Skeletal muscle satellite cell (primary cell): ENCODE data around the gene FXN.

Experiments
- H3K27me3 ChIP-seq: 2 replicates; pipeline ENCODE4 v1.7.0; 2013; ENCODE audit warnings: low read length; ENCODE audit not compliant: control insufficient read depth, insufficient read depth
- H3K36me3 ChIP-seq: 2 replicates; pipeline ENCODE4 v1.7.0; 2013; ENCODE audit warnings: mild to moderate bottlenecking, control low read depth, low read length; ENCODE audit not compliant: insufficient read depth
- H3K4me1 ChIP-seq: 2 replicates; pipeline ENCODE4 v1.7.0; 2013; ENCODE audit warnings: low read length; ENCODE audit not compliant: control insufficient read depth, insufficient read depth
- H3K4me2 ChIP-seq: 2 replicates; pipeline ENCODE4 v1.7.0; 2013; ENCODE audit warnings: mild to moderate bottlenecking, low read length
- H3K4me3 ChIP-seq: 2 replicates; pipeline ENCODE4 v1.7.0; 2013; ENCODE audit warnings: low read length
- H3K9ac ChIP-seq: 2 replicates; pipeline ENCODE4 v1.7.0; 2013; ENCODE audit warnings: mild to moderate bottlenecking, low read depth, low read length, moderate library complexity
- H3K9me3 ChIP-seq: replicated peaks from 2 replicates; pipeline ENCODE4 v1.7.0; 2013; ENCODE audit warnings: mild to moderate bottlenecking, control low read depth, low read length

The FXN gene

DNA sequence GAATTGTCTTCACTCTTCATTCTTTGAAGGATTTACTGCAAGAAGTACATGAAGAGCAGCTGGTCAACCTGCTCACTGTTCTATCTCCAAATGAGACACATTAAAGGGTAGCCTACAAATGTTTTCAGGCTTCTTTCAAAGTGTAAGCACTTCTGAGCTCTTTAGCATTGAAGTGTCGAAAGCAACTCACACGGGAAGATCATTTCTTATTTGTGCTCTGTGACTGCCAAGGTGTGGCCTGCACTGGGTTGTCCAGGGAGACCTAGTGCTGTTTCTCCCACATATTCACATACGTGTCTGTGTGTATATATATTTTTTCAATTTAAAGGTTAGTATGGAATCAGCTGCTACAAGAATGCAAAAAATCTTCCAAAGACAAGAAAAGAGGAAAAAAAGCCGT is 37.6 kb downstream of the FXN start:
- H3K9ac ChIP-seq: no peak overlapping the region
- peaks cover 5% of the 10 kb centered on the region for H3K36me3 ChIP-seq
- H3K4me3 ChIP-seq: no peak overlapping the region
- H3K27me3 ChIP-seq: no peaks in the 10 kb centered on the region
- H3K4me1 ChIP-seq: no peaks in the 10 kb centered on the region
- H3K9me3 ChIP-seq: no peaks in the 10 kb centered on the region
- H3K4me2 ChIP-seq: no peak overlapping the region

DNA sequence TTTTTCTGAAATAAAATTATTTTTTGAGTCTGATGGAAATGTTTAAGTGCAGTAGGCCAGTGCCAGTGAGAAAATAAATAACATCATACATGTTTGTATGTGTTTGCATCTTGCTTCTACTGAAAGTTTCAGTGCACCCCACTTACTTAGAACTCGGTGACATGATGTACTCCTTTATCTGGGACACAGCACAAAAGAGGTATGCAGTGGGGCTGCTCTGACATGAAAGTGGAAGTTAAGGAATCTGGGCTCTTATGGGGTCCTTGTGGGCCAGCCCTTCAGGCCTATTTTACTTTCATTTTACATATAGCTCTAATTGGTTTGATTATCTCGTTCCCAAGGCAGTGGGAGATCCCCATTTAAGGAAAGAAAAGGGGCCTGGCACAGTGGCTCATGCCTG is 39.2 kb downstream of the FXN start:
- Histone ChIP-seq H3K9ac (no peak overlapping the region), H3K27me3 (no peaks in the 10 kb centered on the region), H3K4me3 (no peak overlapping the region), H3K36me3 (no peaks in the 10 kb centered on the region), H3K4me2 (no peak overlapping the region), H3K4me1 (no peaks in the 10 kb centered on the region), H3K9me3 (no peaks in the 10 kb centered on the region)

GRCh38 chr9:69076550-69076949 is 41.0 kb downstream of the FXN start:
- Histone ChIP-seq H3K9me3 (no peaks in the 10 kb centered on the region), H3K9ac (no peak overlapping the region), H3K27me3 (no peaks in the 10 kb centered on the region), H3K4me2 (no peak overlapping the region), H3K4me3 (no peak overlapping the region), H3K4me1 (no peaks in the 10 kb centered on the region), H3K36me3 (no peaks in the 10 kb centered on the region)

- no peak overlapping the region for H3K4me3 ChIP-seq
- H3K9ac ChIP-seq: no peak overlapping the region
- no peaks in the 10 kb centered on the region for H3K36me3 ChIP-seq
- H3K27me3 ChIP-seq: no peaks in the 10 kb centered on the region
- no peaks in the 10 kb centered on the region for H3K9me3 ChIP-seq
- H3K4me1 ChIP-seq: no peaks in the 10 kb centered on the region
- H3K4me2 ChIP-seq: no peak overlapping the region
Measured at GRCh38 chr9:69078069-69078468, 42.5 kb downstream of the FXN start.

- H3K4me3 ChIP-seq: no peak overlapping the region
- no peaks in the 10 kb centered on the region for H3K9me3 ChIP-seq
- H3K27me3 ChIP-seq: no peaks in the 10 kb centered on the region
- no peaks in the 10 kb centered on the region for H3K36me3 ChIP-seq
- H3K4me1 ChIP-seq: no peaks in the 10 kb centered on the region
- no peak overlapping the region for H3K9ac ChIP-seq
- H3K4me2 ChIP-seq: no peak overlapping the region
Measured at GRCh38 chr9:69078581-69078980, 43.0 kb downstream of the FXN start.

GRCh38 chr9:69079186-69079585 is 43.6 kb downstream of the FXN start:
- H3K9ac ChIP-seq: no peak overlapping the region
- H3K27me3 ChIP-seq: no peaks in the 10 kb centered on the region
- no peaks in the 10 kb centered on the region for H3K9me3 ChIP-seq
- no peaks in the 10 kb centered on the region for H3K36me3 ChIP-seq
- no peak overlapping the region for H3K4me3 ChIP-seq
- H3K4me2 ChIP-seq: no peak overlapping the region
- H3K4me1 ChIP-seq: no peaks in the 10 kb centered on the region

DNA sequence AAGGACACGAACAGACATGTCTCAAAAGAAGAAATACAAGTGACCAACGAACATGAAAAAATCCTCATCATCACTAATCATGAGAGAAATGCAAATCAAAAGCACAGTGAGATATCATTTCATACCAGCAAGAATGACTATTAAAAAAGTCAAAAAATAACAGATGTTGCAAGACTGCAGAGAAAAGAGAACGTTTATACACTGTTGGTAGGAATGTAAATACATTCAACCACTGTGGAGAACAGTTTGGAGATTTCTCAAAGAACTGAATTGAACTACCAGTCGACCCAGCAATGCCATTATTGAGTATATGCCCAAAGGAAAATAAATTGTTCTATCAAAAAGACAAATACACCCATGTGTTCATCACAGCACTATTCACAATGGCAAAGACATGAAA is 45.7 kb downstream of the FXN start:
- no peak overlapping the region for H3K4me3 ChIP-seq
- no peaks in the 10 kb centered on the region for H3K9me3 ChIP-seq
- H3K9ac ChIP-seq: no peak overlapping the region
- no peak overlapping the region for H3K4me2 ChIP-seq
- no peaks in the 10 kb centered on the region for H3K36me3 ChIP-seq
- no peaks in the 10 kb centered on the region for H3K27me3 ChIP-seq
- H3K4me1 ChIP-seq: no peaks in the 10 kb centered on the region

GRCh38 chr9:69083321-69083720 is 47.8 kb downstream of the FXN start:
- Histone ChIP-seq H3K36me3 (no peaks in the 10 kb centered on the region), H3K4me2 (no peak overlapping the region), H3K27me3 (no peaks in the 10 kb centered on the region), H3K4me1 (no peaks in the 10 kb centered on the region), H3K9me3 (no peaks in the 10 kb centered on the region), H3K4me3 (no peak overlapping the region), H3K9ac (no peak overlapping the region)

DNA sequence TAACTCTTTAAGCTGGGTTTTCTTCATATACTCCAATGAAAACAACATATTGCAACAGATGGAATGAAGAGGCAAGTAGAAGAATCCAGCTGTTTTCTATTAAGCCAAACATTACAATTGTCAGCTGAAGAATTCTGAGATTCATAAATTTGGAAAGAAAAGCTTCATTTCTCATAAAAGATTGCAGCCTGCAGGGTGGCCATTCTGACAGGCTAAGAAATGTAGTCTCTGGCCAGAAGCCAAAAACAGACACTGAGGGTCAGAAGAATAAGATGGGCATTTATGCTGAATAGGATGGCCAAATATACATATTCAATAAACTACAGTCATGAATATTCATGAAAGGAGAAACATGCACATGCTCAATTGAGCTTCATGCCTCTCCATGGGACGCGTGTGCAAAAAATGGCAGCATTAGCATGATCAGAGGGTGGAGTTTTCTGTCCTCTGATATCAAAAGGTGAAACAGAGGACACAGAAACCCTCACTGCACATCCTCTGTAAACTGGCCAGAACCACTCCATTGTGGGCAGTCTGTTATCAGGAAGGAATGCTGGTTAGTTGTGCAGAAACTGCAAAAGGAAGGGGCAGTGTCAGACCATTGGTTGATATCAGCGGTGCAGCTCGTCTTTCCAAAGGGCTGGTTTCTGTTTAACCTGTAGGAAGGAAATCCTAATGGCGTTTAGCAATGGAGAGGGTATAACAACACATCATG is 50.2 kb downstream of the FXN start:
- Histone ChIP-seq H3K36me3 (no peaks in the 10 kb centered on the region), H3K4me2 (no peak overlapping the region), H3K4me1 (no peaks in the 10 kb centered on the region), H3K9me3 (no peaks in the 10 kb centered on the region), H3K27me3 (no peaks in the 10 kb centered on the region), H3K9ac (no peak overlapping the region), H3K4me3 (no peak overlapping the region)

- H3K4me2 ChIP-seq: no peak overlapping the region
- no peak overlapping the region for H3K9ac ChIP-seq
- no peaks in the 10 kb centered on the region for H3K36me3 ChIP-seq
- no peak overlapping the region for H3K4me3 ChIP-seq
- no peaks in the 10 kb centered on the region for H3K27me3 ChIP-seq
- no peaks in the 10 kb centered on the region for H3K4me1 ChIP-seq
- H3K9me3 ChIP-seq: no peaks in the 10 kb centered on the region
Measured at GRCh38 chr9:69086312-69086711, 50.8 kb downstream of the FXN start.

GRCh38 chr9:69086769-69087168 is 51.2 kb downstream of the FXN start:
- H3K36me3 ChIP-seq: no peaks in the 10 kb centered on the region
- no peak overlapping the region for H3K9ac ChIP-seq
- H3K4me1 ChIP-seq: no peaks in the 10 kb centered on the region
- H3K9me3 ChIP-seq: no peaks in the 10 kb centered on the region
- no peak overlapping the region for H3K4me2 ChIP-seq
- no peak overlapping the region for H3K4me3 ChIP-seq
- no peaks in the 10 kb centered on the region for H3K27me3 ChIP-seq

- H3K4me2 ChIP-seq: no peak overlapping the region
- H3K4me3 ChIP-seq: no peak overlapping the region
- H3K9me3 ChIP-seq: no peaks in the 10 kb centered on the region
- H3K4me1 ChIP-seq: no peaks in the 10 kb centered on the region
- no peaks in the 10 kb centered on the region for H3K27me3 ChIP-seq
- no peaks in the 10 kb centered on the region for H3K36me3 ChIP-seq
- H3K9ac ChIP-seq: no peak overlapping the region
Measured at GRCh38 chr9:69089082-69089481, 53.5 kb downstream of the FXN start.
